Measurements from ENCODE around the gene ROBO2. TPM values are rescaled to one million over a fixed set of nuclear protein-coding genes. Genes with fewer than 3 reads are reported as not detected.

The ROBO2 gene
- total and polyA plus RNA-seq, 2 experiments from 2014 or later: 1.5 to 7.8 TPM

- Histone ChIP-seq H3K4me1 (ENCODE audit: insufficient read depth) (no peaks in the 10 kb centered on the region), H2AFZ (no peak overlapping the region), H3K36me3 (ENCODE audit: insufficient read depth) (no peaks in the 10 kb centered on the region), H4K20me1 (replicated peaks; ENCODE audit: insufficient read depth) (no peaks in the 10 kb centered on the region), H3F3A (replicated peaks; ENCODE audit: low read depth) (no peaks in the 10 kb centered on the region), H3K79me2 (replicated peaks; ENCODE audit: insufficient read depth) (no peaks in the 10 kb centered on the region), H3K27ac (ENCODE audit: low read depth) (no peak overlapping the region), H3K9me2 (ENCODE audit: insufficient read depth) (no peaks in the 10 kb centered on the region), H3K4me3 (no peak overlapping the region), H3K4me2 (no peak overlapping the region), H3K27me3 (ENCODE audit: insufficient read depth) (no peaks in the 10 kb centered on the region)
- no peak overlapping the region for H3K4me3 Mint-ChIP-seq
- DNase-seq (ENCODE audit: low spot score): no peak
- H3K9me3 Mint-ChIP-seq: no peaks in the 10 kb centered on the region
- ATAC-seq: no peak
- TF ChIP-seq CTCF (conservative IDR thresholded peaks at IDR 0.05; ENCODE audit: low read depth in 2 of 2): no peak
- TF ChIP-seq CREB1 (CRISPR knock-in tag; IDR thresholded peaks at IDR 0.05; ENCODE audit: low read depth): no peak
- TF ChIP-seq EZH2 (IDR thresholded peaks at IDR 0.05; ENCODE audit: low read depth, unreplicated experiment): no peak
- TF ChIP-seq NANOG (IDR thresholded peaks at IDR 0.05; ENCODE audit: borderline replicate concordance): no peak
- TF ChIP-seq ZNF114 (CRISPR knock-in tag; IDR thresholded peaks at IDR 0.05): no peak
- TF ChIP-seq, protein P1, sequence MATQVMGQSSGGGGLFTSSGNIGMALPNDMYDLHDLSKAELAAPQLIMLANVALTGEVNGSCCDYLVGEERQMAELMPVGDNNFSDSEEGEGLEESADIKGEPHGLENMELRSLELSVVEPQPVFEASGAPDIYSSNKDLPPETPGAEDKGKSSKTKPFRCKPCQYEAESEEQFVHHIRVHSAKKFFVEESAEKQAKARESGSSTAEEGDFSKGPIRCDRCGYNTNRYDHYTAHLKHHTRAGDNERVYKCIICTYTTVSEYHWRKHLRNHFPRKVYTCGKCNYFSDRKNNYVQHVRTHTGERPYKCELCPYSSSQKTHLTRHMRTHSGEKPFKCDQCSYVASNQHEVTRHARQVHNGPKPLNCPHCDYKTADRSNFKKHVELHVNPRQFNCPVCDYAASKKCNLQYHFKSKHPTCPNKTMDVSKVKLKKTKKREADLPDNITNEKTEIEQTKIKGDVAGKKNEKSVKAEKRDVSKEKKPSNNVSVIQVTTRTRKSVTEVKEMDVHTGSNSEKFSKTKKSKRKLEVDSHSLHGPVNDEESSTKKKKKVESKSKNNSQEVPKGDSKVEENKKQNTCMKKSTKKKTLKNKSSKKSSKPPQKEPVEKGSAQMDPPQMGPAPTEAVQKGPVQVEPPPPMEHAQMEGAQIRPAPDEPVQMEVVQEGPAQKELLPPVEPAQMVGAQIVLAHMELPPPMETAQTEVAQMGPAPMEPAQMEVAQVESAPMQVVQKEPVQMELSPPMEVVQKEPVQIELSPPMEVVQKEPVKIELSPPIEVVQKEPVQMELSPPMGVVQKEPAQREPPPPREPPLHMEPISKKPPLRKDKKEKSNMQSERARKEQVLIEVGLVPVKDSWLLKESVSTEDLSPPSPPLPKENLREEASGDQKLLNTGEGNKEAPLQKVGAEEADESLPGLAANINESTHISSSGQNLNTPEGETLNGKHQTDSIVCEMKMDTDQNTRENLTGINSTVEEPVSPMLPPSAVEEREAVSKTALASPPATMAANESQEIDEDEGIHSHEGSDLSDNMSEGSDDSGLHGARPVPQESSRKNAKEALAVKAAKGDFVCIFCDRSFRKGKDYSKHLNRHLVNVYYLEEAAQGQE (IDR thresholded peaks at IDR 0.05; ENCODE audit: unreplicated experiment): no peak
- TF ChIP-seq ZNF331 (CRISPR knock-in tag; IDR thresholded peaks at IDR 0.05; ENCODE audit: low read depth): no peak
- TF ChIP-seq JUNB (IDR thresholded peaks at IDR 0.05; ENCODE audit: unreplicated experiment): no peak
- no peak for TF ChIP-seq STAT1 (IDR thresholded peaks at IDR 0.05; ENCODE audit: unreplicated experiment)
- peaks cover 5% of the 10 kb centered on the region; the same call in 2 of the 3 replicates for H3K4me1 Mint-ChIP-seq
- peaks cover 2% of the 10 kb centered on the region for H3K27me3 Mint-ChIP-seq (ENCODE audit: insufficient read depth, low read depth, poor library complexity)
- H3K27ac Mint-ChIP-seq: no peak overlapping the region
- no peaks in the 10 kb centered on the region for H3K36me3 Mint-ChIP-seq (ENCODE audit: low read depth)
Measured at GRCh38 chr3:77370413-77370812, 330.5 kb downstream of the ROBO2 start.

- Mint-ChIP-seq H3K27ac (no peak overlapping the region), H3K4me3 (no peak overlapping the region)
- TF ChIP-seq, protein P1 (IDR thresholded peaks at IDR 0.05; ENCODE audit: unreplicated experiment): no peak
- TF ChIP-seq ZNF114 (CRISPR knock-in tag; IDR thresholded peaks at IDR 0.05): no peak
- TF ChIP-seq CREB1 (CRISPR knock-in tag; IDR thresholded peaks at IDR 0.05; ENCODE audit: low read depth): no peak
- TF ChIP-seq EZH2 (IDR thresholded peaks at IDR 0.05; ENCODE audit: low read depth, unreplicated experiment): no peak
Measured at GRCh38 chr3:77372018-77372417, 332.1 kb downstream of the ROBO2 start.

More at GRCh38 chr3:77372018-77372417, 332.1 kb downstream of the ROBO2 start:
- Histone ChIP-seq H3K36me3 (ENCODE audit: insufficient read depth) (no peaks in the 10 kb centered on the region), H3K9me2 (ENCODE audit: insufficient read depth) (no peaks in the 10 kb centered on the region), H3K27ac (ENCODE audit: low read depth) (no peak overlapping the region), H3K4me2 (no peak overlapping the region), H3K4me3 (no peak overlapping the region), H3K4me1 (ENCODE audit: insufficient read depth) (no peaks in the 10 kb centered on the region), H2AFZ (no peak overlapping the region), H3K79me2 (replicated peaks; ENCODE audit: insufficient read depth) (no peaks in the 10 kb centered on the region), H3F3A (replicated peaks; ENCODE audit: low read depth) (no peaks in the 10 kb centered on the region), H3K27me3 (ENCODE audit: insufficient read depth) (no peaks in the 10 kb centered on the region), H4K20me1 (replicated peaks; ENCODE audit: insufficient read depth) (no peaks in the 10 kb centered on the region)
- Mint-ChIP-seq H3K4me1 (peaks cover 2% of the 10 kb centered on the region; the same call in 1 of the 3 replicates), H3K27me3 (ENCODE audit: insufficient read depth, low read depth, poor library complexity) (peaks cover 2% of the 10 kb centered on the region), H3K9me3 (no peaks in the 10 kb centered on the region), H3K36me3 (ENCODE audit: low read depth) (no peaks in the 10 kb centered on the region)
- ATAC-seq: no peak
- no peak for DNase-seq (ENCODE audit: low spot score)
